GM12878 (cell line): ENCODE results near the gene NEK8. TPM values are rescaled to one million over a fixed set of nuclear protein-coding genes. Genes with fewer than 3 reads are reported as not detected.

ENCODE experiments used
- BHLHE40 ChIP-seq, 2 experiments: fragments of 450-650 bp in 1 of 2; IDR thresholded peaks; 2 replicates each; pipeline ENCODE4 v1.6.1; 2011 to 2017; ENCODE audit warnings: low read depth in 2 of 2, borderline replicate concordance in 1 of 2, improper control_type of control experiment in 1 of 2, low read length in 1 of 2, mild to moderate bottlenecking in 1 of 2
- ETV6 ChIP-seq, 2 experiments: fragments of 450-650 bp in 1 of 2; IDR thresholded peaks in 1 of 2; conservative IDR thresholded peaks in 1 of 2; 2 replicates each; pipeline ENCODE4 v1.6.1; 2014; ENCODE audit warnings: antibody characterized with exemption in 1 of 2, borderline replicate concordance in 1 of 2, low read depth in 1 of 2, mild to moderate bottlenecking in 1 of 2, moderate library complexity in 1 of 2
- FOS ChIP-seq: IDR thresholded peaks from 3 replicates; pipeline ENCODE4 v1.6.1; 2011; ENCODE audit warnings: borderline replicate concordance; ENCODE audit not compliant: insufficient read length; ENCODE audit errors: extremely low read depth
- HCFC1 ChIP-seq: fragments of 150-350 bp; IDR thresholded peaks from 2 replicates; pipeline ENCODE4 v1.6.1; 2014; ENCODE audit warnings: low read length
- JUNB ChIP-seq: IDR thresholded peaks from 2 replicates; pipeline ENCODE4 v1.6.1; 2016; ENCODE audit warnings: antibody characterized with exemption, mild to moderate bottlenecking
- NR2F1 ChIP-seq: fragments of 450-650 bp; conservative IDR thresholded peaks from 2 replicates; pipeline ENCODE4 v1.6.1; 2017; ENCODE audit warnings: mild to moderate bottlenecking
- PML ChIP-seq: IDR thresholded peaks from 2 replicates; pipeline ENCODE4 v1.6.1; 2012; ENCODE audit warnings: low read length, inconsistent platforms
- POLR2AphosphoS5 ChIP-seq: IDR thresholded peaks from 2 replicates; pipeline ENCODE4 v1.6.1; 2011; ENCODE audit warnings: mild to moderate bottlenecking, low read length, inconsistent platforms
- RAD21 ChIP-seq: IDR thresholded peaks from 2 replicates; pipeline ENCODE4 v1.6.1; 2011; ENCODE audit warnings: mild to moderate bottlenecking, low read depth, low read length, moderate library complexity; ENCODE audit not compliant: insufficient read depth
- RAD51 ChIP-seq: fragments of 450-650 bp; IDR thresholded peaks from 2 replicates; pipeline ENCODE4 v1.6.1; 2016; ENCODE audit warnings: moderate library complexity, mild to moderate bottlenecking, inconsistent platforms
- SUZ12 ChIP-seq: fragments of 200-600 bp; sonication (generic); IDR thresholded peaks from one replicate; pipeline ENCODE4 v1.6.1; 2018; ENCODE audit warnings: antibody characterized with exemption, mild to moderate bottlenecking; ENCODE audit not compliant: unreplicated experiment
- YY1 ChIP-seq: IDR thresholded peaks from 2 replicates; pipeline ENCODE4 v1.6.1; 2011; ENCODE audit warnings: low read depth, mild to moderate bottlenecking, low read length
- ZSCAN29 ChIP-seq: fragments of 450-650 bp; IDR thresholded peaks from 2 replicates; pipeline ENCODE4 v1.6.1; 2017; ENCODE audit warnings: mild to moderate bottlenecking, moderate library complexity
- polyA plus RNA-seq, 11 experiments: library from polyadenylated mRNA; depleted of rRNA in 4 of 11; unstranded in 6 of 11; stranded (reverse) in 5 of 11; fragments of >200 nt; fragmentation: Nextera tagmentation in 4 of 11; fragmentation: Illumina TruSeq in 1 of 11; extraction: Ambion mirVana in 4 of 11; extraction: Trizol in 1 of 11; gene quantifications; 1 replicate in 1 of 11; 2 replicates in 10 of 11; pipeline versions ENCODE4 v1.2.1 to v1.2.3, GENCODE V29; 2011 to 2016; ENCODE audit warnings: inconsistent platforms in 2 of 11, missing spikeins in 2 of 11, low read depth in 1 of 11
- total RNA-seq, 4 experiments: library from RNA; depleted of rRNA in 3 of 4; stranded (reverse); fragments of >200 nt in 3 of 4; fragmentation: Illumina TruSeq in 1 of 4; extraction: Trizol in 1 of 4; gene quantifications; 2 replicates each; pipeline versions ENCODE4 v1.2.1 to v1.2.3, GENCODE V29; 2013 to 2021
- TF ChIP-seq, protein P1 (sequence below): fragments of 450-650 bp; IDR thresholded peaks from 2 replicates; pipeline ENCODE4 v1.6.1; 2014; ENCODE audit warnings: mild to moderate bottlenecking
- TF ChIP-seq, protein P2 (sequence below): fragments of 450-650 bp; IDR thresholded peaks from 2 replicates; pipeline ENCODE4 v1.6.1; 2016; ENCODE audit warnings: mild to moderate bottlenecking, moderate library complexity, borderline replicate concordance
- TF ChIP-seq, protein P3 (sequence below): IDR thresholded peaks from 2 replicates; pipeline ENCODE4 v1.6.1; 2011; ENCODE audit warnings: low read depth, low read length, improper control_type of control experiment, borderline replicate concordance
- TF ChIP-seq, protein P4 (sequence below): IDR thresholded peaks from 2 replicates; pipeline ENCODE4 v1.6.1; 2012; ENCODE audit warnings: mild to moderate bottlenecking, low read depth, low read length

Gene NEK8
- total and polyA plus RNA-seq, 10 of the 15 experiments (the other 5 are each of a cell fraction or from before 2014, with no cell fraction given) = 2.3 to 14.3 (median 9.4) TPM

DNA sequence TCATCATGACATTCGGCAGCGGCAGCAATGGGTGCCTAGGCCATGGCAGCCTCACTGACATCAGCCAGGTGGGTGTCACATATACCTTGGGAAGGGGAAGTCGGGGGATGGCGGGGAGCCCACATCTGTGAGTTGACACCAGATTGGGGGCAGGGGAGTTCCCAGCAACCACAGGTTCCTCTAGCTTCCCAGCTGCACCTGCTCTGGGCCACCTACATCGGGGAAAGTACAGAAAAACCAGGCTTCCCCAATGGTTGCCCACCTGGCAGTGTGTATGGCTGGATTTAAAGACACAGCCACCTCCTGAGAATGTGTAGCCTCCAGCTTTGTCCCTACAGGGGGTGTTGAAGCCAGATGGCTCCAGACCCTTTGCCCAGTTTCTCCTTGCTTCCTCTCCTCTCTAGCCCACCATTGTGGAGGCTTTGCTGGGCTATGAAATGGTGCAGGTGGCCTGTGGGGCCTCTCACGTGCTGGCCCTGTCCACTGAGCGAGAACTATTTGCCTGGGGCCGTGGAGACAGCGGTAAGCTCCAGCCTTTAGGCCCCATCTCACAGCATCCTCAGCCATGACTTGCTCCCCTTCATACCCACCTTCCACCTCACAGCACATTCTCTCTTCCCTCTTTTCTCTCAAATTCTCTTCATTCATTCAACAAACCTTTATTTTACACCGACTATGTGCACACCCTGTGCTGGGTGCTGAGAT, 10.2 kb downstream of the NEK8 start (continued):
- TF ChIP-seq NR2F1 (no peak), POLR2AphosphoS5 (no peak), FOS (no peak), RAD51 (no peak), HCFC1 (no peak), YY1 (peak; percentile 70), JUNB (peak; percentile 43), BHLHE40 (IDR thresholded peaks at IDR 0.05; ENCODE audit: borderline replicate concordance in 1 of 2, low read depth in 2 of 2, low read length in 1 of 2) (peak; percentile 79 to 91), ETV6 (conservative IDR thresholded peaks at IDR 0.05 in 1 of 2, IDR thresholded peaks at IDR 0.05 in 1 of 2; ENCODE audit: borderline replicate concordance in 1 of 2, low read depth in 1 of 2) (peak in 1 of 2 experiments; percentile 63; a peak in 2 of 4 replicates), ZSCAN29 (no peak), RAD21 (no peak), PML (no peak), SUZ12 (no peak)
- TF ChIP-seq, protein P1, sequence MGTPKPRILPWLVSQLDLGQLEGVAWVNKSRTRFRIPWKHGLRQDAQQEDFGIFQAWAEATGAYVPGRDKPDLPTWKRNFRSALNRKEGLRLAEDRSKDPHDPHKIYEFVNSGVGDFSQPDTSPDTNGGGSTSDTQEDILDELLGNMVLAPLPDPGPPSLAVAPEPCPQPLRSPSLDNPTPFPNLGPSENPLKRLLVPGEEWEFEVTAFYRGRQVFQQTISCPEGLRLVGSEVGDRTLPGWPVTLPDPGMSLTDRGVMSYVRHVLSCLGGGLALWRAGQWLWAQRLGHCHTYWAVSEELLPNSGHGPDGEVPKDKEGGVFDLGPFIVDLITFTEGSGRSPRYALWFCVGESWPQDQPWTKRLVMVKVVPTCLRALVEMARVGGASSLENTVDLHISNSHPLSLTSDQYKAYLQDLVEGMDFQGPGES = no peak
- TF ChIP-seq, protein P2, sequence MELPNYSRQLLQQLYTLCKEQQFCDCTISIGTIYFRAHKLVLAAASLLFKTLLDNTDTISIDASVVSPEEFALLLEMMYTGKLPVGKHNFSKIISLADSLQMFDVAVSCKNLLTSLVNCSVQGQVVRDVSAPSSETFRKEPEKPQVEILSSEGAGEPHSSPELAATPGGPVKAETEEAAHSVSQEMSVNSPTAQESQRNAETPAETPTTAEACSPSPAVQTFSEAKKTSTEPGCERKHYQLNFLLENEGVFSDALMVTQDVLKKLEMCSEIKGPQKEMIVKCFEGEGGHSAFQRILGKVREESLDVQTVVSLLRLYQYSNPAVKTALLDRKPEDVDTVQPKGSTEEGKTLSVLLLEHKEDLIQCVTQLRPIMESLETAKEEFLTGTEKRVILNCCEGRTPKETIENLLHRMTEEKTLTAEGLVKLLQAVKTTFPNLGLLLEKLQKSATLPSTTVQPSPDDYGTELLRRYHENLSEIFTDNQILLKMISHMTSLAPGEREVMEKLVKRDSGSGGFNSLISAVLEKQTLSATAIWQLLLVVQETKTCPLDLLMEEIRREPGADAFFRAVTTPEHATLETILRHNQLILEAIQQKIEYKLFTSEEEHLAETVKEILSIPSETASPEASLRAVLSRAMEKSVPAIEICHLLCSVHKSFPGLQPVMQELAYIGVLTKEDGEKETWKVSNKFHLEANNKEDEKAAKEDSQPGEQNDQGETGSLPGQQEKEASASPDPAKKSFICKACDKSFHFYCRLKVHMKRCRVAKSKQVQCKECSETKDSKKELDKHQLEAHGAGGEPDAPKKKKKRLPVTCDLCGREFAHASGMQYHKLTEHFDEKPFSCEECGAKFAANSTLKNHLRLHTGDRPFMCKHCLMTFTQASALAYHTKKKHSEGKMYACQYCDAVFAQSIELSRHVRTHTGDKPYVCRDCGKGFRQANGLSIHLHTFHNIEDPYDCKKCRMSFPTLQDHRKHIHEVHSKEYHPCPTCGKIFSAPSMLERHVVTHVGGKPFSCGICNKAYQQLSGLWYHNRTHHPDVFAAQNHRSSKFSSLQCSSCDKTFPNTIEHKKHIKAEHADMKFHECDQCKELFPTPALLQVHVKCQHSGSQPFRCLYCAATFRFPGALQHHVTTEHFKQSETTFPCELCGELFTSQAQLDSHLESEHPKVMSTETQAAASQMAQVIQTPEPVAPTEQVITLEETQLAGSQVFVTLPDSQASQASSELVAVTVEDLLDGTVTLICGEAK = no peak
- TF ChIP-seq, protein P3, sequence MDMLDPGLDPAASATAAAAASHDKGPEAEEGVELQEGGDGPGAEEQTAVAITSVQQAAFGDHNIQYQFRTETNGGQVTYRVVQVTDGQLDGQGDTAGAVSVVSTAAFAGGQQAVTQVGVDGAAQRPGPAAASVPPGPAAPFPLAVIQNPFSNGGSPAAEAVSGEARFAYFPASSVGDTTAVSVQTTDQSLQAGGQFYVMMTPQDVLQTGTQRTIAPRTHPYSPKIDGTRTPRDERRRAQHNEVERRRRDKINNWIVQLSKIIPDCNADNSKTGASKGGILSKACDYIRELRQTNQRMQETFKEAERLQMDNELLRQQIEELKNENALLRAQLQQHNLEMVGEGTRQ = no peak
- TF ChIP-seq, protein P4, sequence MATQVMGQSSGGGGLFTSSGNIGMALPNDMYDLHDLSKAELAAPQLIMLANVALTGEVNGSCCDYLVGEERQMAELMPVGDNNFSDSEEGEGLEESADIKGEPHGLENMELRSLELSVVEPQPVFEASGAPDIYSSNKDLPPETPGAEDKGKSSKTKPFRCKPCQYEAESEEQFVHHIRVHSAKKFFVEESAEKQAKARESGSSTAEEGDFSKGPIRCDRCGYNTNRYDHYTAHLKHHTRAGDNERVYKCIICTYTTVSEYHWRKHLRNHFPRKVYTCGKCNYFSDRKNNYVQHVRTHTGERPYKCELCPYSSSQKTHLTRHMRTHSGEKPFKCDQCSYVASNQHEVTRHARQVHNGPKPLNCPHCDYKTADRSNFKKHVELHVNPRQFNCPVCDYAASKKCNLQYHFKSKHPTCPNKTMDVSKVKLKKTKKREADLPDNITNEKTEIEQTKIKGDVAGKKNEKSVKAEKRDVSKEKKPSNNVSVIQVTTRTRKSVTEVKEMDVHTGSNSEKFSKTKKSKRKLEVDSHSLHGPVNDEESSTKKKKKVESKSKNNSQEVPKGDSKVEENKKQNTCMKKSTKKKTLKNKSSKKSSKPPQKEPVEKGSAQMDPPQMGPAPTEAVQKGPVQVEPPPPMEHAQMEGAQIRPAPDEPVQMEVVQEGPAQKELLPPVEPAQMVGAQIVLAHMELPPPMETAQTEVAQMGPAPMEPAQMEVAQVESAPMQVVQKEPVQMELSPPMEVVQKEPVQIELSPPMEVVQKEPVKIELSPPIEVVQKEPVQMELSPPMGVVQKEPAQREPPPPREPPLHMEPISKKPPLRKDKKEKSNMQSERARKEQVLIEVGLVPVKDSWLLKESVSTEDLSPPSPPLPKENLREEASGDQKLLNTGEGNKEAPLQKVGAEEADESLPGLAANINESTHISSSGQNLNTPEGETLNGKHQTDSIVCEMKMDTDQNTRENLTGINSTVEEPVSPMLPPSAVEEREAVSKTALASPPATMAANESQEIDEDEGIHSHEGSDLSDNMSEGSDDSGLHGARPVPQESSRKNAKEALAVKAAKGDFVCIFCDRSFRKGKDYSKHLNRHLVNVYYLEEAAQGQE = no peak
